Psoas muscle (tissue), 8 donors: ENCODE data around the gene GPR107. TPM values are rescaled to one million over a fixed set of nuclear protein-coding genes. Genes with fewer than 3 reads are reported as not detected.
A peak's percentile ranks its signal among the peaks of the same experiment; 100 is the strongest.

Source experiments
- ATAC-seq, 4 donors: fragments of 200-7000 bp; cut with Tn5 transposase; one replicate each; pipeline ENCODE4 v1.9.1; 2020; ENCODE audit warnings: moderate library complexity in 3 of 4, mild to moderate bottlenecking in 2 of 4
- DNase-seq, 2 donors: peaks; one replicate each; pipeline ENCODE4 v3.0.0-alpha.2; 2020
- H3K27ac ChIP-seq: fragments of 200-600 bp; one replicate; pipeline ENCODE4 v1.8.0; 2022
- H3K27me3 ChIP-seq, 3 donors: fragments of 200-600 bp in 1 of 3; one replicate each; pipeline versions ENCODE4 v1.6.1 to v1.8.0; 2013 to 2022; ENCODE audit warnings: low read length in 2 of 3, mild to moderate bottlenecking in 2 of 3, moderate library complexity in 1 of 3; ENCODE audit not compliant: insufficient read depth in 3 of 3
- H3K36me3 ChIP-seq, 2 donors: fragments of 200-600 bp in 1 of 2; one replicate each; pipeline versions ENCODE4 v1.6.1 to v1.8.0; 2013 to 2022; ENCODE audit warnings: low read depth in 1 of 2, mild to moderate bottlenecking in 1 of 2, moderate library complexity in 1 of 2; ENCODE audit not compliant: insufficient read depth in 1 of 2
- H3K4me1 ChIP-seq: fragments of 200-600 bp; one replicate; pipeline ENCODE4 v1.8.0; 2022
- H3K4me3 ChIP-seq: fragments of 200-600 bp; one replicate; pipeline ENCODE4 v1.8.0; 2022; ENCODE audit warnings: mild to moderate bottlenecking
- H3K9me3 ChIP-seq: fragments of 200-600 bp; one replicate; pipeline ENCODE4 v1.8.0; 2022
- WGBS, 3 donors: extraction: QIAGEN DNeasy Blood & Tissue Kit; methylation state at CpG; one replicate each; pipeline versions ENCODE4 v1.1.6 to v1.1.7; 2013; 5-methylcytosine and 5-hydroxymethylcytosine counted together
- intact Hi-C, 2 donors: fragments of 100-400 bp; cut with DNase I; formaldehyde crosslinking; loops; one replicate each; pipeline versions ENCODE4 v1.11.0 to v1.14.2; 2022
- polyA plus RNA-seq, 3 donors: library from polyadenylated mRNA; stranded (reverse); fragments of 200-250 nt; gene quantifications; one replicate each; pipeline ENCODE4 v1.2.3, GENCODE V29; 2013
- total RNA-seq, 4 donors: library from RNA; stranded (reverse); fragmentation: NEBNext Ultra II Directional in 2 of 4; extraction: Animal tissue kit (Norgen Biotek cat#: 25700) in 2 of 4; gene quantifications; one replicate each; pipeline versions ENCODE4 v1.2.1 to v1.2.4, GENCODE V29; 2021 to 2023
- TF ChIP-seq, protein P1 (sequence below): fragments of 200-600 bp; IDR thresholded peaks from one replicate; pipeline ENCODE4 v1.8.0; 2022; ENCODE audit warnings: antibody characterized with exemption
- donor health status: healthy with polysubstance abuse.
- donor health status: DM: no; HTN: no; CAD: no; lungs with moderate emphysema.
- donor health status: Bipolar disorder and iron deficiency.
- donor health status: healthy.
- donor health status: DM: yes; HTN: yes; CAD: no.
- donor health status: DM: no; HTN: no; CAD: no.
- donor health status: DM: no; HTN: no; CAD: no.
- donor health status: DM: yes; HTN: yes; CAD: no.

Gene GPR107
- total and polyA plus RNA-seq, 7 donors = 8.9 to 28.1 (median 19.9) TPM

DNA sequence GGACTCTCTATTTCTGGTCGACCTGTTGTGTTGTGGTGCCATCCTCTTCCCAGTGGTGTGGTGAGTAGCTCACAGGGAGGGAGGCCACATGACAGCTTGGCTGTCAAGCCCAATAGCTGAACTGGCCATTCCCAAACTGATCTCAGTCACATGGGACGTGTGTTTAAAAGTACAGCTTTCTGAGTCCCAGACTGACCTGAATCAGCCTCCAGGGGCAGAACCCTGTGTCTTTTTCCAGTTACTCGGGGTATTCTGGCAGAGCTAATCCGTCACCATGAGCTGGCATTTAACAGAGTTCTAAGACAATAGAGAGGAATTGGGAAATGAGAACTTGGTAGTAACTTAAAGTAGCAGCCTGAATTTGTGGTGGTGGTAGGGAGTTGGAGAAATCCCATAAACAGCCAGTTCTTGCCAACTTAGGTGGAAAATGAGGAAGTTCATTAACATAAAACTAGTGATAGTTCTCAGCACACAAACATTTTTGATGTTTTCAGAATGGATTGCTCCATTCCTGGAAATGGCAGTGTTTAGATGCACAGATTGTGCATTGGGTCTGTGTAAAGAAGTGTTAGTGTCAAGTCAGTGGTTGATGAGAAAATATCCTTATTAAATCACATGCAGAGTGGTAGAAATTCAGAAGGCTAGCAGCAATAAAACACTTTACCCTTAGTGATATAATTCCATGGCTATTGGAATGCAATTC lies 50.9 kb downstream of the GPR107 start:
- peak overlapping the region; percentile 16 for H3K27ac ChIP-seq
- peak; percentile 58 to 83 (median 80) for ATAC-seq
- no peak overlapping the region for H3K4me3 ChIP-seq
- TF ChIP-seq, protein P1, sequence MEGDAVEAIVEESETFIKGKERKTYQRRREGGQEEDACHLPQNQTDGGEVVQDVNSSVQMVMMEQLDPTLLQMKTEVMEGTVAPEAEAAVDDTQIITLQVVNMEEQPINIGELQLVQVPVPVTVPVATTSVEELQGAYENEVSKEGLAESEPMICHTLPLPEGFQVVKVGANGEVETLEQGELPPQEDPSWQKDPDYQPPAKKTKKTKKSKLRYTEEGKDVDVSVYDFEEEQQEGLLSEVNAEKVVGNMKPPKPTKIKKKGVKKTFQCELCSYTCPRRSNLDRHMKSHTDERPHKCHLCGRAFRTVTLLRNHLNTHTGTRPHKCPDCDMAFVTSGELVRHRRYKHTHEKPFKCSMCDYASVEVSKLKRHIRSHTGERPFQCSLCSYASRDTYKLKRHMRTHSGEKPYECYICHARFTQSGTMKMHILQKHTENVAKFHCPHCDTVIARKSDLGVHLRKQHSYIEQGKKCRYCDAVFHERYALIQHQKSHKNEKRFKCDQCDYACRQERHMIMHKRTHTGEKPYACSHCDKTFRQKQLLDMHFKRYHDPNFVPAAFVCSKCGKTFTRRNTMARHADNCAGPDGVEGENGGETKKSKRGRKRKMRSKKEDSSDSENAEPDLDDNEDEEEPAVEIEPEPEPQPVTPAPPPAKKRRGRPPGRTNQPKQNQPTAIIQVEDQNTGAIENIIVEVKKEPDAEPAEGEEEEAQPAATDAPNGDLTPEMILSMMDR = no peak
- H3K9me3 ChIP-seq = no peaks in the 10 kb centered on the region
- DNase-seq = no peak
- 22 to 38% (median 26%) methylated on average over 4 of the region's 4 CpGs for WGBS, 3 donors
- H3K27me3 ChIP-seq = no peaks in the 10 kb centered on the region
- intact Hi-C loops = loop anchor here in 1 of 2 donors (10.0 kb wide), 1 partner anchor 240 kb away; no protein-coding TSS in a partner anchor
- no peaks in the 10 kb centered on the region for H3K4me1 ChIP-seq
- peaks cover 7 to 92% of the 10 kb centered on the region in 2 donors for H3K36me3 ChIP-seq

DNA sequence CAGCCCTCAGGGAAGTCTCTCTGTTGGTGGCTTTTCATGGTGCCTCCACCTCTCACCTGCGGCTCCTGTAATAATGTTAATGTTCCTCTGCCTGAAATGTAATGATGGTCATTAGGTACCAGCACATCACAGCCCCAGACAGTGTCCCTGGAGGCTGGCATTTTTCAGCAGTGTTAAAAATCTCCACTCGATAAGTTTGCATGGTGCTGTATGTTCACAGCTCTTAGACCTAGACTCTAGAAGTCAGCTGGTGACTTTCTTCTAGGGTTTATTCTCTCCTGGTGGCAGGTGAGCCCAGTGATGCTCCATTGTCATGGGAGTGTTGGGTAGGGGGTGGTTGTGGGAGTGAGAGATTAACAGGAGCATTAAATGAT lies 53.1 kb downstream of the GPR107 start:
- no peaks in the 10 kb centered on the region for H3K9me3 ChIP-seq
- 92 to 100% (median 95%) methylated on average over 2 of the region's 2 CpGs for WGBS, 3 donors
- no peak overlapping the region for H3K27ac ChIP-seq
- intact Hi-C loops = loop anchor here (1.0 to 10.0 kb wide), 3 partner anchors 129 to 238 kb away; no protein-coding TSS in a partner anchor
- H3K4me1 ChIP-seq = no peaks in the 10 kb centered on the region
- H3K36me3 ChIP-seq = peaks cover 3 to 95% of the 10 kb centered on the region in 2 donors
- TF ChIP-seq, protein P1 = no peak
- ATAC-seq (peak in 2 of 4 donors; percentile 10 to 18), DNase-seq (no peak)
- no peaks in the 10 kb centered on the region for H3K27me3 ChIP-seq
- H3K4me3 ChIP-seq = no peak overlapping the region

DNA sequence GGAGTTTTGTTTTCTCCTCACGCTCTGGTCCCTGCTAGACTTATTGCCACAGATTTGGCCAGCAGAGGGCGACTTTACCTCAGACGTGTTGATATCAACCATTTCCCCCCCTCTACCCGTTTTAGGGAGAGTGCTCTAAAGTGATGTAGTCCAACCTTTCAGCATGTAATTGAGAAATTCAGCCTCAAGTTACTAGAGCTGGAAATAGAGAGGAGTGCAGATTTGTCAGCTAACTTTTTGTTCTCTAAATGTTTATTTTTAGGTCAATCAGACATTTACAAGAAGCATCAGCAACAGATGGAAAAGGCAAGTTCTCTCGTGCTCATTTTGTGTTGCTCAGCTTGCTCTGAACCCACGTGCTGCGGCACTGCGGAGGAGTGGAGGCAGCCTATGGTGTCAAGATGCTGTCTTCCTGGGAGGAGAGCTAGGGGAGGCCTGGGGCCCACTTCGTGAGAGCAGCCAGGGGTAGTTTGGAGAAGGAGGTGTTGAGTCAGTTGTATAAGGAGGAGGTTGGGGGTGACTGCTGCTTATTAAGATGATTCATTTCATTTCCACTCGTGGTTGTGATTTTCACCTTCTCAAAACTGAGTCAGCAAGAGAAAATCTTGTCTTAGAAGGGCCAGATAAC lies 53.6 kb downstream of the GPR107 start:
- Histone ChIP-seq H3K4me3 (no peak overlapping the region), H3K9me3 (no peaks in the 10 kb centered on the region), H3K27ac (no peak overlapping the region), H3K36me3 (peaks cover 3 to 95% of the 10 kb centered on the region in 2 donors), H3K27me3 (no peaks in the 10 kb centered on the region), H3K4me1 (no peaks in the 10 kb centered on the region)
- TF ChIP-seq, protein P1 = peak; percentile 71
- DNase-seq = peak; percentile 80 to 88
- intact Hi-C loops = loop anchor here (1.0 to 10.0 kb wide), 3 partner anchors 129 to 237 kb away; no protein-coding TSS in a partner anchor
- WGBS, 3 donors = 31 to 33% (median 33%) methylated on average over 10 of the region's 10 CpGs
- ATAC-seq = peak; percentile 71 to 84 (median 80)

GRCh38 chr9:130107955-130108354 lies 54.2 kb downstream of the GPR107 start:
- 98 to 99% (median 99%) methylated on average over 2 of the region's 2 CpGs for WGBS, 3 donors
- TF ChIP-seq, protein P1 = no peak
- Histone ChIP-seq H3K4me1 (no peaks in the 10 kb centered on the region), H3K9me3 (no peaks in the 10 kb centered on the region), H3K27ac (no peak overlapping the region), H3K36me3 (peaks cover 3 to 91% of the 10 kb centered on the region in 2 donors), H3K27me3 (no peaks in the 10 kb centered on the region), H3K4me3 (no peak overlapping the region)
- ATAC-seq (no peak), DNase-seq (no peak)
- intact Hi-C loops = loop anchor here (1.0 to 10.0 kb wide), 3 partner anchors 128 to 237 kb away; no protein-coding TSS in a partner anchor
